Parietal lobe (tissue), 2 donors: ENCODE measurements around the gene SLC8B1. TPM values are rescaled to one million over a fixed set of nuclear protein-coding genes. Genes with fewer than 3 reads are reported as not detected.

Experiments
- small RNA-seq: library from RNA; depleted of rRNA; stranded (forward); fragments of <200 nt; gene quantifications from one replicate; pipeline ENCODE3, GENCODE V24; 2014; ENCODE audit warnings: low replicate concordance
- total RNA-seq: library from RNA; depleted of rRNA; stranded (reverse); fragments of >200 nt; gene quantifications from one replicate; pipeline ENCODE4 v1.2.3, GENCODE V29; 2014

The SLC8B1 gene
- total RNA-seq: 5.6 TPM

DNA sequence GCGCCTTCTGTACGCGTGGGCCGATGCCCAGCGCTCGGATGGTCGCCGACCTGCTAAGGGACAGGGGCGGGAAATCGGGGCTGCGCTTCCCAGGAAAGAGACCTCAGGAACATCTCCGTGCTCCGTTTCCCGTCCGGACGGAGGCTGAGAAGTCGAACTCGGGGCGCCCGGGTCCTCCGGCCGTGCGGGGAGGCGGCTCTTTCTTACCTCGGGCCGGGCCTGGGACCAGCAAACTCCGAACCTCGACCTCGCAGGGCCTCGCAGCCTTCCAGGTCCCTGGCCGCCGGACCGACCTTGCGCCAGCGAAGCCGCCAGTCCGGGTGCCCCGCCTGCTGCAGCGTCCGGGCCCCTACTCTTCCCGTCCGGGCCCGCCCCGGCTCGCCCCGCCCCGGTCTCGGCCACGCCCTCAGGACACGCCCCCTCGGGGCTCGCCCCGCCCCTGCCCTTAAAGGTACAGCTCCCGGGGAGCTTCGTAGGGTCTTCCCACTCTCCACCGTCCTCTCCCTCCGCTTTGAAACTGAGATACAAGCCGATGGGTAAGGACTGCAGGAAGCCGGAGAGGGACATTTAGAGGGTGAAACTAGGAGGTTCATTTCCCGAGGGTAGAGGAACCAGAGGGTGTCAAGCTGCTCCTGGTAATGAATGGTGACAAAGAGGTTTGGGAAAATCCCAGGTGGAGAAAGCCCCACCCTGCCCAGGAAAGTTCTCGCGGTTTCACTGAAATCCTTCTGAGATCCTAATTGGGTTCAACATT, at the start of gene SLC8B1:
Gene SLC8B1, minus strand, starts transcription at position 324 of the 754 bp plus-strand sequence. CDS start 2,231 bp downstream, outside the sequence.

DNA sequence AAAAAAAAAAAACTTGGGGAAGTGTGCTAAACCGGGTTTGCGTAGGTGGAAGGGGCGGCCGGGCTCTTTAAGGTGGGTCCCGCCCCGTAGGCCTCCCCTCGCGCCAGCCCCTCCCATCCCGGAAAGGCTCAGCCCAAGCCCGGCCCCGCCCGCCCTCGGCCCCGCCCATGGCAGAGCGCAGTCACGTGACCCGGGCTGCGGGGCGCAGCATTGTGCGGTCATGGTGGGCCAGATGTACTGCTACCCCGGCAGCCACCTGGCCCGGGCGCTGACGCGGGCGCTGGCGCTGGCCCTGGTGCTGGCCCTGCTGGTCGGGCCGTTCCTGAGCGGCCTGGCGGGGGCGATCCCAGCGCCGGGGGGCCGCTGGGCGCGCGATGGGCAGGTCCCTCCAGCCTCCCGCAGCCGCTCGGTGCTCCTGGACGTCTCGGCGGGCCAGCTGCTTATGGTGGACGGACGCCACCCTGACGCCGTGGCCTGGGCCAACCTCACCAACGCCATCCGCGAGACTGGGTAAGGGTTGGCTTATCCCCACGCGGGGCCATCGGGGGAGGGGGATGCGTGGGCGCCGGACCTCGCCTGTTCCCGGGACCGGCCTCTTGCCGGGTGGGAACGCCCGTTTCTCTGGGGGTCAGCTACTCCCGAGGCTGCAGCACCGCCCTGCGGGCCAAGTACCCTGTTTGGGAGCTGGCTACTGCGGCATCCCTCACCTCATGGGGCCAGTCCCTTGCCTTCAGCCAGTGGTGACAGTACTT, 23.6 kb upstream of the SLC8B1 start, which contains the start of gene PLBD2:
Gene PLBD2, plus strand, starts transcription at position 207 of the 752 bp plus-strand sequence. Its CDS starts 14 bp downstream, at position 221.

Small RNA genes within 50 kb of the gene (small RNA-seq; reads per million reads assigned to genes)
- not detected for gene MIR6762

Other genes starting within 250 kb of the SLC8B1 start
- 2.8 TPM for gene RASAL1, start 199.3 kb downstream of the SLC8B1 start, total RNA-seq
- not detected for gene CFAP73, start 185.4 kb downstream of the SLC8B1 start, total RNA-seq
- gene DDX54, start 149.6 kb downstream of the SLC8B1 start, total RNA-seq: 18.5 TPM
- 8.5 TPM for gene RITA1, start 149.4 kb downstream of the SLC8B1 start, total RNA-seq
- gene TPCN1, start 113.6 kb downstream of the SLC8B1 start, total RNA-seq: 8.5 TPM
- gene PLBD2, start 23.5 kb upstream of the SLC8B1 start, total RNA-seq: 14.7 TPM
- gene SDS, start 68.8 kb upstream of the SLC8B1 start, total RNA-seq: not detected
- 0.94 TPM for gene SDSL, start 87.3 kb upstream of the SLC8B1 start, total RNA-seq
- gene LHX5, start 136.8 kb upstream of the SLC8B1 start, total RNA-seq: not detected